Uterus (tissue), 2 donors: Measurements from ENCODE around the gene PRRG3.

Source experiments
- POLR2A ChIP-seq, 2 donors: fragments of 450-650 bp; IDR thresholded peaks; one replicate each; pipeline ENCODE4 v1.6.1; 2016; ENCODE audit warnings: antibody characterized with exemption in 2 of 2, mild to moderate bottlenecking in 1 of 2, moderate library complexity in 1 of 2
- TF ChIP-seq, protein P1 (sequence below), 4 experiments: fragments of 200-600 bp in 2 of 4; fragments of 450-650 bp in 2 of 4; sonication (generic) in 2 of 4; IDR thresholded peaks; one replicate each; pipeline ENCODE4 v1.5.1; 2016 to 2019; ENCODE audit warnings: antibody characterized with exemption in 4 of 4, mild to moderate bottlenecking in 2 of 4, moderate library complexity in 1 of 4

DNA sequence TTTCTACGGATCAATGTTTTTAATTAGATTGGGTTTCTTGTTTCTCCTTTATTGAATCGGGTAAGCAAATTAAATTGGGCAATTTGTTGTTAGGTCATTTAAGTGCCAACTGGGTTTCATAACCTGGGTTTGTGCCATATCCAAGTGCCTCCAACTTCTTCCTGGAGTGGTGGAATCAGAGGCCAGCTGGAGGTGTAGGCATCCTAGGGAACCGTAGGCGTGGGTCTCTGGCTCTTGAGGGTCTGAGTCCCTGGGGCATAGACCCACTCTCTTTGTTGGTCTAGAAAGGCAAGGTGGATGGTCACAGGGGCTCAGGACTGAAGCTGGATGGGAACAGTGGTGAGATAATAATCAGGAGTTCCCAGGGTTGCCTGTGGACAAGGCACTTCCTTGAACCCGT lies 57.6 kb downstream of the PRRG3 start:
- TF ChIP-seq, protein P1, sequence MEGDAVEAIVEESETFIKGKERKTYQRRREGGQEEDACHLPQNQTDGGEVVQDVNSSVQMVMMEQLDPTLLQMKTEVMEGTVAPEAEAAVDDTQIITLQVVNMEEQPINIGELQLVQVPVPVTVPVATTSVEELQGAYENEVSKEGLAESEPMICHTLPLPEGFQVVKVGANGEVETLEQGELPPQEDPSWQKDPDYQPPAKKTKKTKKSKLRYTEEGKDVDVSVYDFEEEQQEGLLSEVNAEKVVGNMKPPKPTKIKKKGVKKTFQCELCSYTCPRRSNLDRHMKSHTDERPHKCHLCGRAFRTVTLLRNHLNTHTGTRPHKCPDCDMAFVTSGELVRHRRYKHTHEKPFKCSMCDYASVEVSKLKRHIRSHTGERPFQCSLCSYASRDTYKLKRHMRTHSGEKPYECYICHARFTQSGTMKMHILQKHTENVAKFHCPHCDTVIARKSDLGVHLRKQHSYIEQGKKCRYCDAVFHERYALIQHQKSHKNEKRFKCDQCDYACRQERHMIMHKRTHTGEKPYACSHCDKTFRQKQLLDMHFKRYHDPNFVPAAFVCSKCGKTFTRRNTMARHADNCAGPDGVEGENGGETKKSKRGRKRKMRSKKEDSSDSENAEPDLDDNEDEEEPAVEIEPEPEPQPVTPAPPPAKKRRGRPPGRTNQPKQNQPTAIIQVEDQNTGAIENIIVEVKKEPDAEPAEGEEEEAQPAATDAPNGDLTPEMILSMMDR (IDR thresholded peaks at IDR 0.05) = no peak
- TF ChIP-seq POLR2A (IDR thresholded peaks at IDR 0.05) = no peak
